GM10266 (cell line): ENCODE results near the gene SH3BGRL.

Experiments
- DNase-seq: peaks from one replicate; pipeline ENCODE4 v3.0.0; 2012; ENCODE audit errors: extremely low spot score
- TF ChIP-seq, protein P1 (sequence below): IDR thresholded peaks from 2 replicates; pipeline ENCODE4 v1.5.1; 2012; ENCODE audit warnings: mild to moderate bottlenecking, low read depth; ENCODE audit not compliant: control insufficient read depth, insufficient read depth; ENCODE audit errors: missing control alignments

The SH3BGRL gene

GRCh38 chrX:81286075-81286474 lies 84.2 kb downstream of the SH3BGRL start:
- DNase-seq: no peak
- TF ChIP-seq, protein P1, sequence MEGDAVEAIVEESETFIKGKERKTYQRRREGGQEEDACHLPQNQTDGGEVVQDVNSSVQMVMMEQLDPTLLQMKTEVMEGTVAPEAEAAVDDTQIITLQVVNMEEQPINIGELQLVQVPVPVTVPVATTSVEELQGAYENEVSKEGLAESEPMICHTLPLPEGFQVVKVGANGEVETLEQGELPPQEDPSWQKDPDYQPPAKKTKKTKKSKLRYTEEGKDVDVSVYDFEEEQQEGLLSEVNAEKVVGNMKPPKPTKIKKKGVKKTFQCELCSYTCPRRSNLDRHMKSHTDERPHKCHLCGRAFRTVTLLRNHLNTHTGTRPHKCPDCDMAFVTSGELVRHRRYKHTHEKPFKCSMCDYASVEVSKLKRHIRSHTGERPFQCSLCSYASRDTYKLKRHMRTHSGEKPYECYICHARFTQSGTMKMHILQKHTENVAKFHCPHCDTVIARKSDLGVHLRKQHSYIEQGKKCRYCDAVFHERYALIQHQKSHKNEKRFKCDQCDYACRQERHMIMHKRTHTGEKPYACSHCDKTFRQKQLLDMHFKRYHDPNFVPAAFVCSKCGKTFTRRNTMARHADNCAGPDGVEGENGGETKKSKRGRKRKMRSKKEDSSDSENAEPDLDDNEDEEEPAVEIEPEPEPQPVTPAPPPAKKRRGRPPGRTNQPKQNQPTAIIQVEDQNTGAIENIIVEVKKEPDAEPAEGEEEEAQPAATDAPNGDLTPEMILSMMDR: no peak

DNA sequence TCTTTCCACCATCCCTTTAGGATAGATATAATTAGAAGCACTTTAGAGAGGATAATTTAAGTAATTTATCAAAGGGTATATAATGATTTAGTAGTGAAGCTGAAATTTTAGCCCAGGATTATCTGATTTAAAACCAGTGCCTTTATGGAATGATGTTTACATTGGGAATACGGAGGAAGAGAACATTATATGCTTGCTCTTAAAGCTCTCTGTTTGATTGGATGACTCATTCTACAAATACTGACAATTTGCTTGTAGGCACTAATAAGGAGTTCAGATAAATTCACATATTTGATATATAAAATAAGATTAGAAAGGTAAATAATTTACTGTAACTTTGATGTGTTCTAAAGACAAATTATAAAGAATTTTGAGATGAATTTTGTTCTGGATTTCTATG lies 84.7 kb downstream of the SH3BGRL start:
- DNase-seq: no peak
- TF ChIP-seq, protein P1: no peak

- DNase-seq: no peak
These were observed 90.1 kb downstream of the SH3BGRL start for GRCh38 chrX:81291996-81292395.

DNA sequence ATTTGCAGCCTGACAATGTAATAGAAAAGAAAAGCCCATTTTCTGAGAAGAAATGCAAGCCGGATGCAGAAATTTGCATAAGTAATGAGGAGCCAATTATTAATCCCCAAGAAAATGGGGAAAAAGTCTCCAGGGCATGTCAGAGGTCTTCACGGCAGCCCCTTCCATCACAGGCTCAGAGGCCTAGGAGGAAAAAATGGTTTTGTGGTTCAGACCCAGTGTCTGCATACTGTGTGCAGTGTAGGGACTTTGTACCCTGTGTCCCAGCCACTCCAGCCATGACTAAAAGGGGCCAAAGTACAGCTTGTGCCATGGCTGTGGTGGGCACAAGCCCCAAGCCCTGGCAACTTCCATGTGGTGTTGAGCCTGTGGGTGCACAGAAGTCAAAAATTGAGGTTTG lies 92.2 kb downstream of the SH3BGRL start:
- no peak for DNase-seq
- TF ChIP-seq, protein P1: no peak

More at GRCh38 chrX:81291996-81292395, 90.1 kb downstream of the SH3BGRL start:
- TF ChIP-seq, protein P1: no peak

GRCh38 chrX:81301877-81302276 lies 100.0 kb downstream of the SH3BGRL start:
- DNase-seq: no peak
- TF ChIP-seq, protein P1: no peak

DNA sequence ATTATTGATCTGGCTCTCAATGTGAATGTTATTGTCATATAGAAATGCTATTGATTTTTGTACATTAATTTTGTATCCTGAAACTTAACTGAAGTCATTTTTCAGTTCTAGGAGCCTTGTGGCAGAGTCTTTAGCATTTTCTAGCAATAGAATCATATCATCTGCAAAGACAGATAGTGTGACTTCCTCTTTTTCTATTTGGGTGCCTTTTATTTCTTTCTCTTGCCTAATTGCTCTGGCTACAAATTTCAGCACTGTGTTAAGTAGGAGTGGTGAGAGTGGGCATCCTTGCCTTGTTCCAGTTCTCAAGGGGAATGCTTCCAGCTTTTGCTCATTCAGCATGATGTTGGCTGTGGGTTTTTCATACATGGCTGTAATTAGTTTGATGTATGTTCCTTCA lies 102.7 kb downstream of the SH3BGRL start:
- TF ChIP-seq, protein P1: no peak
- no peak for DNase-seq

DNA sequence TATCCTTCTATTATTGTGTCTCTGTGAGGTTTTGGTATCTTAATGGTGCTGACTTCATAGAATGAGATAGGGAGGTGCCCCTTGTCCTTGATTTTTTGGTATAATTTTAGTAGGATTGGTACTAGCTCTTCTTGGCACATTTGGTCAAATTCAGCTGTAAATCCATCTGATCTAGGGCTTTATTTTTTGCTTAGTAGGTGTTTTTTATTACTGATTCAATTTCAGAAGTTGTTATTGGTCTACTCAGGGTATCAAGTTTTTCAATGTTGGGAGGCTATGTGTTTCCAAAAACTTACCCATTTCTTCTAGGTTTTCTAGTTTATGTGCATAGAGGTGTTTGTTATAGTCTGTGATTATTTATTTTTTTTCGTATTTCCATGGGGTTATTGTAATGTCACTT lies 103.3 kb downstream of the SH3BGRL start:
- TF ChIP-seq, protein P1: no peak

More for the DNA sequence above, 103.3 kb downstream of the SH3BGRL start:
- no peak for DNase-seq
